ENCODE results near the gene PRKAG1.

DNA sequence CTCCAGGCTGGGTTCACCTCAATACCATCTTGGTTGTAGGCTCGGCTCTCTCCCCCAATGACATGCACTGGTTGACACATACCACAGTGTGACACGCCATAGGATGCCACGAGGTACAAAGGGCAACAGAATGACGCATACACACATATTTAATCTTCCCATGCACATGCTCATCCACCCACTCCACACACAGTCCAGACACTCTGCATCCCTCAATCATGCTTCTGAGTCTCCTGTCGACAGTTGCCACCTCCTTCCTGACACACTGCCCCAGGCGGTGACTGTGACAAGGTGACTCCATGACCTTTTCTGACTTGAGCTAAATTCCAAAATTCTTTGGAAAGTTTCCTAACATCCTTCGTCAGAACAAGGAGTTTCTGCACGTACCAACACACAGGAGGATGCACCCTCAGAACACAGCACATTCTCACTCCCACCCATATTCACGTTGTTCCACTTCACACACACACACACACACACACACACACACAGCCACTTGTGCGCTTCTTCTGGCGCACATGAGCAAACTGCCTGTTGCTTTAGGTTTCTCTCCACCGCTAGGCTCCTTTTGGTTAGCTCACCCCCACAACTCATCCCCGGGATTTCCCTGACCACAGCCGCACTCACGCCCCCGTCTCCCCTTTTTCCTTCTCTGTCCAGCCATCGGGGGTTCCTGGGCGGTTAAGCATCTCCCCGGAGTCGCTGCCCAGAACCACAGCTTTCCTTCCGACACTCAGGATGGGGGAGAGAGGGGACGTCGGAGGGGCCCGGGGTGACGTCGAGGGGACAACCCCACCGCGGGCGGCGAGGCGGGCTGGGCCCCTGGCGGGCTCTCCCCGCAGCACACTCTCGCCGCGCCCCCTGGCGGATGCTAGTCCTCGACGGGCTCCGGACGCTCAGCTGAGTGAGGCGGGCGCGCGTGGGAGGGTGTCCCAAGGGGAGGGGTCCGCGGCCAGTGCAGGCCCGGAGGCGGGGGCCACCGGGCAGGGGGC is 41.0 kb downstream of the PRKAG1 start:
- TF ChIP-seq, protein P1, sequence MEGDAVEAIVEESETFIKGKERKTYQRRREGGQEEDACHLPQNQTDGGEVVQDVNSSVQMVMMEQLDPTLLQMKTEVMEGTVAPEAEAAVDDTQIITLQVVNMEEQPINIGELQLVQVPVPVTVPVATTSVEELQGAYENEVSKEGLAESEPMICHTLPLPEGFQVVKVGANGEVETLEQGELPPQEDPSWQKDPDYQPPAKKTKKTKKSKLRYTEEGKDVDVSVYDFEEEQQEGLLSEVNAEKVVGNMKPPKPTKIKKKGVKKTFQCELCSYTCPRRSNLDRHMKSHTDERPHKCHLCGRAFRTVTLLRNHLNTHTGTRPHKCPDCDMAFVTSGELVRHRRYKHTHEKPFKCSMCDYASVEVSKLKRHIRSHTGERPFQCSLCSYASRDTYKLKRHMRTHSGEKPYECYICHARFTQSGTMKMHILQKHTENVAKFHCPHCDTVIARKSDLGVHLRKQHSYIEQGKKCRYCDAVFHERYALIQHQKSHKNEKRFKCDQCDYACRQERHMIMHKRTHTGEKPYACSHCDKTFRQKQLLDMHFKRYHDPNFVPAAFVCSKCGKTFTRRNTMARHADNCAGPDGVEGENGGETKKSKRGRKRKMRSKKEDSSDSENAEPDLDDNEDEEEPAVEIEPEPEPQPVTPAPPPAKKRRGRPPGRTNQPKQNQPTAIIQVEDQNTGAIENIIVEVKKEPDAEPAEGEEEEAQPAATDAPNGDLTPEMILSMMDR (IDR thresholded peaks at IDR 0.05; ENCODE audit: low read length) = peak; percentile 83
- TF ChIP-seq EZH2 (optimal IDR thresholded peaks at IDR 0.05; ENCODE audit: low read depth, low read length) = no peak
- TF ChIP-seq EZH2phosphoT487 (IDR thresholded peaks at IDR 0.05; ENCODE audit: low read length) = no peak
